ENCODE data around the gene CTNND2.
A peak's percentile ranks its signal among the peaks of the same experiment; 100 is the strongest.

Gene CTNND2

DNA sequence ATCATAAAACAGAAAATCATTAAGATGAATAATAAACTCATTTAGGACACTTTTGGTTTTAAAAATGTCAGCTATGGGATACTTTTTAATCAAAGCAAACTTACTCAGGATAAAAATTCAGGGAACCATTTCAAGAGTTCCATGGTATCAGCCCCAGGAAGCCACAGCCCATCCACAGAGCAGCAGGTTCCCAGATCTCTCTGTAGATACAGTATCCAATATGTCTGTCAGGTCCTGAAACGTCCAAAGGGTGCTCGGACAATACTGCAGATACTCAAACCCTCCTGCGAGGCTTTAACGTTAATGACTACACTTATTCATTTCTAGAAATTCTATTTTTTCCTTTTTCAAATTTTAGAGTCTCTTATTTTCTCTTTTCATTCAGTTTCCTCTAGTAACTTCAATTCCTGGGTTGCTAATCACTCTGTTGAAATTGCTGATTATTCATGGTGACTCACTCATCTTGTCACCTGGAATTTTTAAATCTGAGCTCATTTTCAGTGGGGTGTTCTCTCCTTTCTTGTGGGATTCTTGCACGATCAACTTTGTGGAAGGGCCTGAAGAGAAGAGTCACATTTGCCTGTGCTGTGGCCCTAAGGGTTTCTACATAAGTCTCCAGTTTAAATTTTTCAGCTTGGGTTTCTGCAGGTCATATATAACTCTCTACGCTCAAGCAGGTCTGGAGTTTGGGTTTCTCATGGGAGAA lies 435.8 kb downstream of the CTNND2 start:
- ChIA-PET CTCF (no interaction called here), POLR2A (ENCODE audit: low non-redundant PET) (no interaction called here)
- peak; percentile 36 for DNase-seq (ENCODE audit: low spot score)
- H3K27ac ChIP-seq: no peak overlapping the region
- TF ChIP-seq, protein P1, sequence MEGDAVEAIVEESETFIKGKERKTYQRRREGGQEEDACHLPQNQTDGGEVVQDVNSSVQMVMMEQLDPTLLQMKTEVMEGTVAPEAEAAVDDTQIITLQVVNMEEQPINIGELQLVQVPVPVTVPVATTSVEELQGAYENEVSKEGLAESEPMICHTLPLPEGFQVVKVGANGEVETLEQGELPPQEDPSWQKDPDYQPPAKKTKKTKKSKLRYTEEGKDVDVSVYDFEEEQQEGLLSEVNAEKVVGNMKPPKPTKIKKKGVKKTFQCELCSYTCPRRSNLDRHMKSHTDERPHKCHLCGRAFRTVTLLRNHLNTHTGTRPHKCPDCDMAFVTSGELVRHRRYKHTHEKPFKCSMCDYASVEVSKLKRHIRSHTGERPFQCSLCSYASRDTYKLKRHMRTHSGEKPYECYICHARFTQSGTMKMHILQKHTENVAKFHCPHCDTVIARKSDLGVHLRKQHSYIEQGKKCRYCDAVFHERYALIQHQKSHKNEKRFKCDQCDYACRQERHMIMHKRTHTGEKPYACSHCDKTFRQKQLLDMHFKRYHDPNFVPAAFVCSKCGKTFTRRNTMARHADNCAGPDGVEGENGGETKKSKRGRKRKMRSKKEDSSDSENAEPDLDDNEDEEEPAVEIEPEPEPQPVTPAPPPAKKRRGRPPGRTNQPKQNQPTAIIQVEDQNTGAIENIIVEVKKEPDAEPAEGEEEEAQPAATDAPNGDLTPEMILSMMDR (conservative IDR thresholded peaks at IDR 0.05; ENCODE audit: low read depth): no peak

DNA sequence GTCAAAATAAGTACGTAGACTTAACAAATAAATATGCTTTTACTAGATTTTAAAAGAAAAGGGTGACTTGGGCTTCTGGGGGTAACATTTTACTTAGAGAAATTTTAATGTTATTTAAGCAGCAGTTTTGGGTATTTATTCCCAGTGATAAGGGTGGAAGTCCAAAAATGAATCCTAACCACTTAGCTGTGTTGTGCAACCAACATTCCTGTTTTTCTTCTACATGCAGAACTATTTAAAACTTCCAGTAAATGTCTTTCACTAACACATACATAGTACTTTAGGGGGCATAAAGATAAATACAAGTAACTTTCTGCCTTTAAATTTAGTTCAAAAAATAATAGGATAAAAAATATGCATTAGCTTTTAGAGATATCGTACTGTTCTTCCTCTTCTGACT lies 436.7 kb downstream of the CTNND2 start:
- no peak for DNase-seq (ENCODE audit: low spot score)
- POLR2A ChIA-PET (ENCODE audit: low non-redundant PET): no interaction called here
- CTCF ChIA-PET: no interaction called here
- no peak overlapping the region for H3K27ac ChIP-seq
- TF ChIP-seq, protein P1 (conservative IDR thresholded peaks at IDR 0.05; ENCODE audit: low read depth): no peak

DNA sequence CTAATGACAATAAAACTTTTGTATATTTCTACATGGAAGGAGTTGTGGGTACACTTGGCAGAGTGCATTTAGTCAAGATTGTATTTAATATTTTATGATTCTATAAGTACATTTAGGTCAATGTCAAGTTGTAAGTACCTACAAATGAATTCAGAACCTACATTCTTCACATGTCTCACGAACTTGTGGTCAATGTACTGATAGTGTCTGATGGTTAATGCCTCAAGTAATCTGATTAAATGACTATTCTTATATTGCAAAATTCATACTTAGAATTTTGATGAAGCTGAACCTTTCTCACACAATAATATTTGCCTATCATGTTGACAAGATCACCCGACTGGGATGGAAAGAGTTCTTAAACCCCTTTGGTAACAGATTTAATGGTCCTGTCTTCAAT lies 444.5 kb downstream of the CTNND2 start:
- ChIA-PET CTCF (no interaction called here), POLR2A (ENCODE audit: low non-redundant PET) (no interaction called here)
- TF ChIP-seq, protein P1 (conservative IDR thresholded peaks at IDR 0.05; ENCODE audit: low read depth): no peak
- no peak for DNase-seq (ENCODE audit: low spot score)
- H3K27ac ChIP-seq: no peak overlapping the region

DNA sequence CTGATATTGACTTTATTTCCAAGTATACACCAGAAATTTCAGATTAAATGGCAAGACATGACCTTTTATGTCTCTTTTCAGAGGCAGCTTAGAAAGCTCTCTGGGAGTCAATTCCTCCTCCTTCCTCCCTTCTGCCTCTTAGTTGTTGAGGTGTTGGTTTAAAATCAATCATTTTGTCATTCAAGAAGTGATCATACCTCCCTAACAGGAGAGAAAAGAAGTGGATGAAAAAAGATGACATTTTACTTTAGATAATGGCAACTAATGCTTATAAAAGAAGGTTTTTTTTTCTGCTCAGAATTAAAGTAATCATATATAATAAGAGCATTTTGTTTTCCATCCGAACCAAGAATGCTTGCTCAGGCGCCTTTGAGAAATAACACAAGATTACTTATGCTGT lies 448.7 kb downstream of the CTNND2 start:
- ChIA-PET POLR2A (ENCODE audit: low non-redundant PET) (no interaction called here), CTCF (no interaction called here)
- TF ChIP-seq, protein P1 (conservative IDR thresholded peaks at IDR 0.05; ENCODE audit: low read depth): no peak
- H3K27ac ChIP-seq: no peak overlapping the region
- no peak for DNase-seq (ENCODE audit: low spot score)

DNA sequence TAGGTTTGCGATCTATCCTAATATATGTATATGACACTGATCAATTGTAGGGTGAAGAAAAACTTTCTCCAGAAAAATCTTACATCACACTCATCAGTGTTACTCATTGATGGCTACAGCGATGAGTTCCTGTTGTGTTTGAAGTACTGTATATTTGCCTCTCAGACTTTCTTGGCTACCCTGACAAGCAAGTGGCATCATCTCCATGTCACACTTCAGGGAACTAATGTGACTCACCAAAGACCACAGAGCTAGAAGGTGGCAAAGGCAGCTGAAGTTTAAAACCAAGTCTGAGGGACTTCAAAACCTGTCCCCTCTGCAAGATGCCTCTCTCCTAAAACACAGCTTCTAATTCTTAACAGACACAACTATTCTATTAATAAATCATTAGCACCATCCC lies 451.4 kb downstream of the CTNND2 start:
- H3K27ac ChIP-seq: no peak overlapping the region
- POLR2A ChIA-PET (ENCODE audit: low non-redundant PET): no interaction called here
- CTCF ChIA-PET: no interaction called here
- TF ChIP-seq, protein P1 (conservative IDR thresholded peaks at IDR 0.05; ENCODE audit: low read depth): no peak
- DNase-seq (ENCODE audit: low spot score): no peak

DNA sequence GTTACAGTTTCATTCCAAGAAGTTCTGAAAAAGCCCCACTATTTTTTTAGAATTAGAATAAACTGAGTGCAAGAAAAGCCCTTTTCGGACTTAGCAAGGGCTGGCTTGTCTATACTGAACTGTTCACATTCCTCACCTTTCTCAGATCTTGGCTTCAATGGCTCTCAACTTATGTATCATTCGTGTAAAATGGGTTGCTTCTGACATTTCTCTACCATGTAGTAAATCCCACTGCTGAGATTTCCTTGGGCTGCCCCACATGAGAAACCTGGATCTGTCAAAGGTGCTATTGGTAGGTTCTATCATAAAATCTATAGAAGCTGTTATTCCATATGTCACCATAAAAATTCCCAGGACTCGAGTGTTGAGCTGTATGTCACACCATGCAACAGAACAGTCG lies 454.3 kb downstream of the CTNND2 start:
- CTCF ChIA-PET: no interaction called here
- TF ChIP-seq, protein P1 (conservative IDR thresholded peaks at IDR 0.05; ENCODE audit: low read depth): no peak
- no peak overlapping the region for H3K27ac ChIP-seq
- POLR2A ChIA-PET (ENCODE audit: low non-redundant PET): no interaction called here
- no peak for DNase-seq (ENCODE audit: low spot score)

Measured in RWPE1 (cell line).